Vagina (tissue), 2 donors: ENCODE measurements around the gene LILRB4.
"Not testable (repeated sequence)": the region's sequence is repeated elsewhere in the genome, so short reads cannot be mapped to it uniquely, and the experiment has no call there.

Experiments used
- CTCF ChIP-seq, 3 experiments: fragments of 450-650 bp in 2 of 3; fragments of 200-600 bp in 1 of 3; sonication (generic) in 1 of 3; IDR thresholded peaks; one replicate each; pipeline ENCODE4 v1.5.1; 2017 to 2019; ENCODE audit warnings: antibody characterized with exemption in 3 of 3, mild to moderate bottlenecking in 2 of 3, moderate library complexity in 2 of 3
- POLR2A ChIP-seq, 2 donors: fragments of 450-650 bp; IDR thresholded peaks; one replicate each; pipeline ENCODE4 v1.6.1; 2017; ENCODE audit warnings: antibody characterized with exemption in 2 of 2, mild to moderate bottlenecking in 2 of 2, moderate library complexity in 2 of 2
- POLR2AphosphoS5 ChIP-seq, 2 donors: sonication (generic); formaldehyde crosslinking; IDR thresholded peaks; one replicate each; pipeline ENCODE4 v1.9.0; 2017; ENCODE audit warnings: antibody characterized with exemption in 2 of 2, mild to moderate bottlenecking in 2 of 2, low read depth in 1 of 2; ENCODE audit not compliant: insufficient read depth in 1 of 2

DNA sequence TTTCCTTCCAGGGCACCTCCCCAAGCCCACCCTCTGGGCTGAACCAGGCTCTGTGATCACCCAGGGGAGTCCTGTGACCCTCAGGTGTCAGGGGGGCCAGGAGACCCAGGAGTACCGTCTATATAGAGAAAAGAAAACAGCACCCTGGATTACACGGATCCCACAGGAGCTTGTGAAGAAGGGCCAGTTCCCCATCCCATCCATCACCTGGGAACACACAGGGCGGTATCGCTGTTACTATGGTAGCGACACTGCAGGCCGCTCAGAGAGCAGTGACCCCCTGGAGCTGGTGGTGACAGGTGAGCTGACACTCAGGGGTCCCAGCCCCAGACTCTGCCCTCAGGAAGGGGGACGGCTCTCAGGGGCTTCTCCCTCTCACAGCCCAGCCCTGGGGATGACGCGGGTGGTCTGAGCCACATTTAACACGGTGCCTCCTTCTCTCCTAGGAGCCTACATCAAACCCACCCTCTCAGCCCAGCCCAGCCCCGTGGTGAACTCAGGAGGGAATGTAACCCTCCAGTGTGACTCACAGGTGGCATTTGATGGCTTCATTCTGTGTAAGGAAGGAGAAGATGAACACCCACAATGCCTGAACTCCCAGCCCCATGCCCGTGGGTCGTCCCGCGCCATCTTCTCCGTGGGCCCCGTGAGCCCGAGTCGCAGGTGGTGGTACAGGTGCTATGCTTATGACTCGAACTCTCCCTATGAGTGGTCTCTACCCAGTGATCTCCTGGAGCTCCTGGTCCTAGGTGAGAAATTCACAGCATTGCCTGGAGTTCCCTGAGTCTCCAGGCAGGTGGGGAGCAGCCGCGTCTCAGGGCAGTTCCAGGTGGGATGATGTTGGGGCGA lies 31.1 kb upstream of the LILRB4 start:
- TF ChIP-seq CTCF (IDR thresholded peaks at IDR 0.05); POLR2A (IDR thresholded peaks at IDR 0.05); POLR2AphosphoS5 (IDR thresholded peaks at IDR 0.05; ENCODE audit: insufficient read depth in 1 of 2, low read depth in 1 of 2): not testable (repeated sequence)
